HCT116 (cell line): ENCODE measurements around the gene ASCL1. TPM values are rescaled to one million over a fixed set of nuclear protein-coding genes. Genes with fewer than 3 reads are reported as not detected.

ENCODE experiments used
- ATAC-seq: fragments of 200-7000 bp; cut with Tn5 transposase; 2 replicates; pipeline ENCODE4 v1.9.1; 2020; ENCODE audit warnings: mild to moderate bottlenecking, moderate library complexity
- BruUV-seq: library from RNA; stranded (reverse); fragments of 400-500 nt; replicated peaks from 2 replicates; lab custom pipeline; 2021; lab: Mats Ljungman, UMichigan
- CTCF ChIA-PET: fragments of 300-600 bp; sonication (Branson Sonifier 250); formaldehyde crosslinking; loops from one replicate; lab custom pipeline; 2021; ENCODE audit warnings: antibody characterized with exemption; lab: Charles Lee
- POLR2A ChIA-PET: fragments of 300-600, 350-600 bp; sonication (Branson Sonifier 250); formaldehyde crosslinking; loops from one replicate; lab custom pipeline; 2021; ENCODE audit warnings: antibody characterized with exemption; lab: Charles Lee
- RAD21 ChIA-PET, 2 experiments: fragments of 300-600 bp; sonication (Branson Sonifier 250); formaldehyde crosslinking; loops; one replicate each; lab custom pipeline; 2023; ENCODE audit warnings: low total read pairs in 2 of 2; ENCODE audit not compliant: uncharacterized antibody in 2 of 2, unreplicated experiment in 2 of 2, low non-redundant PET in 1 of 2; lab: Charles Lee
- DNase-seq: peaks from one replicate; pipeline ENCODE4 v3.0.0-alpha.2; 2010; ENCODE audit warnings: low read depth, low spot score
- H2AFZ ChIP-seq: fragments of 200-600 bp; shearing (Covaris generic), sonication (generic); 2 replicates; pipeline ENCODE4 v1.6.1; 2017; ENCODE audit warnings: low read depth, mixed run types, mixed read lengths, antibody characterized with exemption, low read length; ENCODE audit not compliant: poor library complexity, severe bottlenecking
- H3K27ac ChIP-seq: 2 replicates; pipeline ENCODE4 v1.5.1; 2012; ENCODE audit warnings: low read depth, low read length
- H3K27me3 ChIP-seq: fragments of 200-600 bp; sonication (generic); 2 replicates; pipeline ENCODE4 v1.6.1; 2016; ENCODE audit warnings: mixed run types, low read length, mixed read lengths; ENCODE audit not compliant: insufficient read depth
- H3K36me3 ChIP-seq, 2 experiments: fragments of 200-500 bp in 1 of 2; fragments of 200-600 bp in 1 of 2; sonication (Bioruptor generic) in 1 of 2; sonication (generic) in 1 of 2; 2 replicates each; pipeline versions ENCODE4 v1.5.1 to v1.6.1; 2014 to 2016; ENCODE audit warnings: low read length in 2 of 2, inconsistent platforms in 1 of 2, mixed read lengths in 1 of 2, mixed run types in 1 of 2; ENCODE audit not compliant: insufficient read depth in 2 of 2, control insufficient read depth in 1 of 2
- H3K4me1 ChIP-seq, 2 experiments: fragments of 200-600 bp in 1 of 2; sonication (generic) in 1 of 2; 2 replicates each; pipeline versions ENCODE4 v1.5.1 to v1.6.1; 2012 to 2017; ENCODE audit warnings: low read length in 2 of 2, inconsistent platforms in 1 of 2, mild to moderate bottlenecking in 1 of 2, mixed read lengths in 1 of 2, mixed run types in 1 of 2, moderate library complexity in 1 of 2; ENCODE audit not compliant: insufficient read depth in 2 of 2, control insufficient read depth in 1 of 2
- H3K4me2 ChIP-seq: fragments of 200-600 bp; sonication (generic); 2 replicates; pipeline ENCODE4 v1.6.1; 2017; ENCODE audit warnings: mixed run types, low read length, mixed read lengths
- H3K4me3 ChIP-seq, 2 experiments: fragments of 200-600 bp in 1 of 2; sonication (generic) in 1 of 2; replicated peaks in 1 of 2; 2 replicates each; pipeline ENCODE4 v1.5.1; 2011 to 2016; ENCODE audit warnings: low read length in 2 of 2, control low read depth in 1 of 2, low read depth in 1 of 2, mild to moderate bottlenecking in 1 of 2, mixed read lengths in 1 of 2, mixed run types in 1 of 2
- H3K79me2 ChIP-seq: fragments of 200-600 bp; sonication (generic); 2 replicates; pipeline ENCODE4 v1.6.1; 2017; ENCODE audit warnings: mild to moderate bottlenecking, mixed run types, low read length, moderate library complexity, mixed read lengths; ENCODE audit not compliant: insufficient read depth
- H3K9ac ChIP-seq: fragments of 200-600 bp; sonication (generic); 2 replicates; pipeline ENCODE4 v1.6.1; 2016; ENCODE audit warnings: low read length, mixed read lengths
- H3K9me2 ChIP-seq: fragments of 200-600 bp; sonication (generic), shearing (Covaris generic); 2 replicates; pipeline ENCODE4 v1.6.1; 2017; ENCODE audit warnings: mixed run types, mild to moderate bottlenecking, moderate library complexity; ENCODE audit not compliant: insufficient read depth
- H3K9me3 ChIP-seq, 2 experiments: fragments of 200-500 bp in 1 of 2; fragments of 200-600 bp in 1 of 2; sonication (Bioruptor generic) in 1 of 2; sonication (generic) in 1 of 2; 2 replicates each; pipeline ENCODE4 v1.6.1; 2014 to 2017; ENCODE audit warnings: low read length in 2 of 2, mixed read lengths in 2 of 2, inconsistent platforms in 1 of 2, low read depth in 1 of 2, mild to moderate bottlenecking in 1 of 2, mixed run types in 1 of 2, moderate library complexity in 1 of 2; ENCODE audit not compliant: control insufficient read depth in 1 of 2, insufficient read depth in 1 of 2
- H4K20me1 ChIP-seq: fragments of 200-600 bp; sonication (generic), shearing (Covaris generic); 2 replicates; pipeline ENCODE4 v1.6.1; 2017; ENCODE audit warnings: mixed run types, mild to moderate bottlenecking, moderate library complexity; ENCODE audit not compliant: insufficient read depth
- CBX3 ChIP-seq: IDR thresholded peaks from 2 replicates; pipeline ENCODE4 v1.6.1; 2012; ENCODE audit warnings: low read depth
- CEBPB ChIP-seq: IDR thresholded peaks from 2 replicates; pipeline ENCODE4 v1.6.1; 2012; ENCODE audit warnings: low read depth
- EGR1 ChIP-seq: IDR thresholded peaks from 2 replicates; pipeline ENCODE4 v1.6.1; 2012; ENCODE audit warnings: low read depth
- ELF1 ChIP-seq: IDR thresholded peaks from 2 replicates; pipeline ENCODE4 v1.6.1; 2012; ENCODE audit warnings: low read depth, borderline replicate concordance
- EZH2phosphoT487 ChIP-seq: fragments of 200-600 bp; IDR thresholded peaks from 2 replicates; pipeline ENCODE4 v1.6.1; 2018; ENCODE audit warnings: antibody characterized with exemption, borderline replicate concordance
- FOSL1 ChIP-seq: IDR thresholded peaks from 2 replicates; pipeline ENCODE4 v1.6.1; 2012; ENCODE audit warnings: low read depth
- JUND ChIP-seq: IDR thresholded peaks from 2 replicates; pipeline ENCODE4 v1.6.1; 2012
- POLR2A ChIP-seq: IDR thresholded peaks from 2 replicates; pipeline ENCODE4 v1.7.0; 2011; ENCODE audit warnings: borderline replicate concordance; ENCODE audit not compliant: insufficient read depth, insufficient read length; ENCODE audit errors: extremely low read depth
- RAD21 ChIP-seq: IDR thresholded peaks from 2 replicates; pipeline ENCODE4 v1.6.1; 2012; ENCODE audit warnings: low read depth, mild to moderate bottlenecking
- SP1 ChIP-seq: IDR thresholded peaks from 2 replicates; pipeline ENCODE4 v1.6.1; 2012; ENCODE audit warnings: low read depth
- SRF ChIP-seq: IDR thresholded peaks from 2 replicates; pipeline ENCODE4 v1.6.1; 2012; ENCODE audit warnings: low read depth
- TCF7L2 ChIP-seq: IDR thresholded peaks from 2 replicates; pipeline ENCODE4 v1.7.0; 2011; ENCODE audit warnings: borderline replicate concordance, inconsistent platforms; ENCODE audit not compliant: insufficient read depth, insufficient read length; ENCODE audit errors: extremely low read depth
- YY1 ChIP-seq: IDR thresholded peaks from 2 replicates; pipeline ENCODE4 v1.6.1; 2011; ENCODE audit warnings: low read length, low read depth, moderate library complexity, mild to moderate bottlenecking; ENCODE audit not compliant: insufficient replicate concordance; ENCODE audit errors: extremely low read depth
- ZFX ChIP-seq: fragments of 450-650 bp; IDR thresholded peaks from 2 replicates; pipeline ENCODE4 v1.6.1; 2017
- intact Hi-C: fragments of 100-400 bp; cut with micrococcal nuclease; formaldehyde crosslinking; loops from 2 replicates; pipeline ENCODE4 v1.10.0; 2022
- total RNA-seq: library from RNA; stranded (reverse); gene quantifications from one replicate; pipeline ENCODE4 v1.2.1, GENCODE V29; 2021; ENCODE audit not compliant: unreplicated experiment
- TF ChIP-seq, protein P1 (sequence below): IDR thresholded peaks from 2 replicates; pipeline ENCODE4 v1.6.1; 2011; ENCODE audit warnings: mild to moderate bottlenecking, low read length, moderate library complexity; ENCODE audit not compliant: insufficient replicate concordance; ENCODE audit errors: extremely low read depth
- TF ChIP-seq, protein P2 (sequence below): IDR thresholded peaks from 2 replicates; pipeline ENCODE4 v1.6.1; 2012
- TF ChIP-seq, protein P3 (sequence below): IDR thresholded peaks from 2 replicates; pipeline ENCODE4 v1.6.1; 2012; ENCODE audit warnings: low read depth

The ASCL1 gene
- total RNA-seq, 1 experiment from 2014 or later = not detected

DNA sequence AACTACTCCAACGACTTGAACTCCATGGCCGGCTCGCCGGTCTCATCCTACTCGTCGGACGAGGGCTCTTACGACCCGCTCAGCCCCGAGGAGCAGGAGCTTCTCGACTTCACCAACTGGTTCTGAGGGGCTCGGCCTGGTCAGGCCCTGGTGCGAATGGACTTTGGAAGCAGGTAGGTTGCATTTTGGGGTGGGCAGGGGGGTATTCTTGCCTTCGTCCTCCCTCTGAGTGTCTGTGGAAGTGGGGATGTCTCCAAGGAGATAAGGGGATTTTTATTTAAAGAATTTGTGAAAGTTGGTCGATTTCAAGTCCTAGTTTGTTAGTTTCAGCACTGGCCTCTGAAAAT lies 1.3 kb downstream of the ASCL1 start (continued):
- no peak for TF ChIP-seq RAD21
- TF ChIP-seq, all 23 proteins: peak for 0

DNA sequence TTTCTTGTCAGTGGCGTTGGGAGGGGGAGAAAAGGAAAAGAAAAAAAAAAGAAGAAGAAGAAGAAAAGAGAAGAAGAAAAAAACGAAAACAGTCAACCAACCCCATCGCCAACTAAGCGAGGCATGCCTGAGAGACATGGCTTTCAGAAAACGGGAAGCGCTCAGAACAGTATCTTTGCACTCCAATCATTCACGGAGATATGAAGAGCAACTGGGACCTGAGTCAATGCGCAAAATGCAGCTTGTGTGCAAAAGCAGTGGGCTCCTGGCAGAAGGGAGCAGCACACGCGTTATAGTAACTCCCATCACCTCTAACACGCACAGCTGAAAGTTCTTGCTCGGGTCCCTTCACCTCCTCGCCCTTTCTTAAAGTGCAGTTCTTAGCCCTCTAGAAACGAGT lies 1.9 kb downstream of the ASCL1 start:
- Histone ChIP-seq H3K36me3 (no peaks in the 10 kb centered on the region), H3K79me2 (no peaks in the 10 kb centered on the region), H3K4me3 (no peak overlapping the region), H3K9me2 (no peaks in the 10 kb centered on the region), H3K9me3 (no peaks in the 10 kb centered on the region), H3K9ac (no peak overlapping the region), H3K4me1 (no peaks in the 10 kb centered on the region), H3K27ac (no peak overlapping the region), H2AFZ (no peak overlapping the region), H3K4me2 (no peak overlapping the region), H4K20me1 (no peaks in the 10 kb centered on the region), H3K27me3 (peaks cover 15% of the 10 kb centered on the region)
- RAD21 ChIA-PET = no interaction called here
- ATAC-seq (no peak), DNase-seq (no peak)
- intact Hi-C loops = no loop called here
- POLR2A ChIA-PET = no interaction called here
- CTCF ChIA-PET = no interaction called here
- BruUV-seq = no TSS peak
- TF ChIP-seq EZH2phosphoT487 = no peak
- TF ChIP-seq SRF = no peak
- no peak for TF ChIP-seq EGR1
- TF ChIP-seq, protein P1, sequence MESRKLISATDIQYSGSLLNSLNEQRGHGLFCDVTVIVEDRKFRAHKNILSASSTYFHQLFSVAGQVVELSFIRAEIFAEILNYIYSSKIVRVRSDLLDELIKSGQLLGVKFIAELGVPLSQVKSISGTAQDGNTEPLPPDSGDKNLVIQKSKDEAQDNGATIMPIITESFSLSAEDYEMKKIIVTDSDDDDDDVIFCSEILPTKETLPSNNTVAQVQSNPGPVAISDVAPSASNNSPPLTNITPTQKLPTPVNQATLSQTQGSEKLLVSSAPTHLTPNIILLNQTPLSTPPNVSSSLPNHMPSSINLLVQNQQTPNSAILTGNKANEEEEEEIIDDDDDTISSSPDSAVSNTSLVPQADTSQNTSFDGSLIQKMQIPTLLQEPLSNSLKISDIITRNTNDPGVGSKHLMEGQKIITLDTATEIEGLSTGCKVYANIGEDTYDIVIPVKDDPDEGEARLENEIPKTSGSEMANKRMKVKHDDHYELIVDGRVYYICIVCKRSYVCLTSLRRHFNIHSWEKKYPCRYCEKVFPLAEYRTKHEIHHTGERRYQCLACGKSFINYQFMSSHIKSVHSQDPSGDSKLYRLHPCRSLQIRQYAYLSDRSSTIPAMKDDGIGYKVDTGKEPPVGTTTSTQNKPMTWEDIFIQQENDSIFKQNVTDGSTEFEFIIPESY = no peak
- no peak for TF ChIP-seq POLR2A
- no peak for TF ChIP-seq TCF7L2
- TF ChIP-seq, protein P2, sequence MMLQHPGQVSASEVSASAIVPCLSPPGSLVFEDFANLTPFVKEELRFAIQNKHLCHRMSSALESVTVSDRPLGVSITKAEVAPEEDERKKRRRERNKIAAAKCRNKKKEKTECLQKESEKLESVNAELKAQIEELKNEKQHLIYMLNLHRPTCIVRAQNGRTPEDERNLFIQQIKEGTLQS = no peak
- no peak for TF ChIP-seq FOSL1
- no peak for TF ChIP-seq CBX3
- TF ChIP-seq ZFX = no peak
- TF ChIP-seq JUND = no peak
- no peak for TF ChIP-seq SP1
- no peak for TF ChIP-seq ELF1
- no peak for TF ChIP-seq CEBPB
- TF ChIP-seq, protein P3, sequence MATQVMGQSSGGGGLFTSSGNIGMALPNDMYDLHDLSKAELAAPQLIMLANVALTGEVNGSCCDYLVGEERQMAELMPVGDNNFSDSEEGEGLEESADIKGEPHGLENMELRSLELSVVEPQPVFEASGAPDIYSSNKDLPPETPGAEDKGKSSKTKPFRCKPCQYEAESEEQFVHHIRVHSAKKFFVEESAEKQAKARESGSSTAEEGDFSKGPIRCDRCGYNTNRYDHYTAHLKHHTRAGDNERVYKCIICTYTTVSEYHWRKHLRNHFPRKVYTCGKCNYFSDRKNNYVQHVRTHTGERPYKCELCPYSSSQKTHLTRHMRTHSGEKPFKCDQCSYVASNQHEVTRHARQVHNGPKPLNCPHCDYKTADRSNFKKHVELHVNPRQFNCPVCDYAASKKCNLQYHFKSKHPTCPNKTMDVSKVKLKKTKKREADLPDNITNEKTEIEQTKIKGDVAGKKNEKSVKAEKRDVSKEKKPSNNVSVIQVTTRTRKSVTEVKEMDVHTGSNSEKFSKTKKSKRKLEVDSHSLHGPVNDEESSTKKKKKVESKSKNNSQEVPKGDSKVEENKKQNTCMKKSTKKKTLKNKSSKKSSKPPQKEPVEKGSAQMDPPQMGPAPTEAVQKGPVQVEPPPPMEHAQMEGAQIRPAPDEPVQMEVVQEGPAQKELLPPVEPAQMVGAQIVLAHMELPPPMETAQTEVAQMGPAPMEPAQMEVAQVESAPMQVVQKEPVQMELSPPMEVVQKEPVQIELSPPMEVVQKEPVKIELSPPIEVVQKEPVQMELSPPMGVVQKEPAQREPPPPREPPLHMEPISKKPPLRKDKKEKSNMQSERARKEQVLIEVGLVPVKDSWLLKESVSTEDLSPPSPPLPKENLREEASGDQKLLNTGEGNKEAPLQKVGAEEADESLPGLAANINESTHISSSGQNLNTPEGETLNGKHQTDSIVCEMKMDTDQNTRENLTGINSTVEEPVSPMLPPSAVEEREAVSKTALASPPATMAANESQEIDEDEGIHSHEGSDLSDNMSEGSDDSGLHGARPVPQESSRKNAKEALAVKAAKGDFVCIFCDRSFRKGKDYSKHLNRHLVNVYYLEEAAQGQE = no peak
- no peak for TF ChIP-seq YY1
